OCI-LY7 (cell line): ENCODE results near the gene ZDHHC8. TPM values are rescaled to one million over a fixed set of nuclear protein-coding genes. Genes with fewer than 3 reads are reported as not detected.

Source experiments
- BruUV-seq: library from RNA; stranded (reverse); fragments of 400-500 nt; replicated peaks from 2 replicates; lab custom pipeline; 2021; lab: Mats Ljungman, UMichigan
- CTCF ChIA-PET: fragments of 300-600 bp; sonication (Branson Sonifier 250); formaldehyde crosslinking; loops from one replicate; lab custom pipeline; 2022; ENCODE audit warnings: antibody characterized with exemption; ENCODE audit not compliant: unreplicated experiment; lab: Charles Lee
- POLR2A ChIA-PET: fragments of 300-600 bp; sonication (Branson Sonifier 250); formaldehyde crosslinking; loops from one replicate; lab custom pipeline; 2022; ENCODE audit warnings: antibody characterized with exemption; lab: Charles Lee
- DNase-seq: peaks from one replicate; pipeline ENCODE4 v3.0.0-alpha.2; 2015; ENCODE audit warnings: low spot score
- H2AFZ ChIP-seq: fragments of 200-600 bp; sonication (generic), shearing (Covaris generic); 2 replicates; pipeline ENCODE4 v1.6.1; 2014; ENCODE audit warnings: mild to moderate bottlenecking, antibody characterized with exemption, low read length, moderate library complexity
- H3K27ac ChIP-seq: fragments of 200-600 bp; sonication (generic); 2 replicates; pipeline ENCODE4 v1.5.1; 2014; ENCODE audit warnings: mixed run types, low read depth, mild to moderate bottlenecking, moderate library complexity, low read length, inconsistent platforms; ENCODE audit not compliant: poor library complexity, severe bottlenecking
- H3K36me3 ChIP-seq: fragments of 200-600 bp; sonication (generic); 2 replicates; pipeline ENCODE4 v1.6.1; 2014; ENCODE audit warnings: mild to moderate bottlenecking, antibody characterized with exemption, low read length, moderate library complexity, mixed read lengths; ENCODE audit not compliant: insufficient read depth
- H3K4me1 ChIP-seq: fragments of 200-600 bp; sonication (generic); 2 replicates; pipeline ENCODE4 v1.5.1; 2014; ENCODE audit warnings: mild to moderate bottlenecking, low read length; ENCODE audit not compliant: insufficient read depth, poor library complexity, severe bottlenecking
- H3K4me2 ChIP-seq: fragments of 200-600 bp; sonication (generic); 2 replicates; pipeline ENCODE4 v1.6.1; 2014; ENCODE audit warnings: mild to moderate bottlenecking, low read length
- H3K4me3 ChIP-seq: fragments of 200-600 bp; sonication (generic); 2 replicates; pipeline ENCODE4 v1.5.1; 2014; ENCODE audit warnings: mild to moderate bottlenecking, low read depth, low read length; ENCODE audit not compliant: poor library complexity, severe bottlenecking
- H3K79me2 ChIP-seq: fragments of 200-600 bp; sonication (generic); 2 replicates; pipeline ENCODE4 v1.6.1; 2016; ENCODE audit warnings: low read depth, mild to moderate bottlenecking, low read length, moderate library complexity, mixed read lengths; ENCODE audit not compliant: insufficient read depth
- H3K9me2 ChIP-seq: fragments of 200-600 bp; sonication (generic); 2 replicates; pipeline ENCODE4 v1.6.1; 2016; ENCODE audit warnings: mild to moderate bottlenecking, low read length, mixed read lengths; ENCODE audit not compliant: insufficient read depth
- H3K9me3 ChIP-seq: fragments of 200-600 bp; sonication (generic); 2 replicates; pipeline ENCODE4 v1.6.1; 2014; ENCODE audit warnings: mild to moderate bottlenecking, mixed run types, low read length, mixed read lengths
- H4K20me1 ChIP-seq: fragments of 200-600 bp; sonication (generic); 2 replicates; pipeline ENCODE4 v1.6.1; 2014; ENCODE audit warnings: mild to moderate bottlenecking, antibody characterized with exemption, low read length, moderate library complexity, mixed read lengths; ENCODE audit not compliant: insufficient read depth
- CTCF ChIP-seq: fragments of 200-600 bp; sonication (generic); conservative IDR thresholded peaks from 2 replicates; pipeline ENCODE4 v1.5.1; 2014; ENCODE audit warnings: mild to moderate bottlenecking, antibody characterized with exemption, low read length, moderate library complexity, mixed read lengths
- EZH2phosphoT487 ChIP-seq: fragments of 200-600 bp; sonication (generic); IDR thresholded peaks from 2 replicates; pipeline ENCODE4 v1.6.1; 2018; ENCODE audit warnings: low read depth, borderline replicate concordance, mild to moderate bottlenecking, mixed run types, antibody characterized with exemption, low read length, moderate library complexity, mixed read lengths
- intact Hi-C: fragments of 100-400 bp; cut with micrococcal nuclease; formaldehyde crosslinking; loops from one replicate; pipeline ENCODE4 v1.10.0; 2022; ENCODE audit not compliant: unreplicated experiment
- total RNA-seq, 2 experiments: library from RNA; depleted of rRNA in 1 of 2; stranded (reverse); fragments of >200 nt in 1 of 2; shearing (Covaris generic) in 1 of 2; gene quantifications; 2 replicates each; pipeline ENCODE4 v1.2.3, GENCODE V29; 2014 to 2022

Gene ZDHHC8
- total RNA-seq, 2 experiments from 2014 or later, result 2.3 to 16.7 TPM

- Histone ChIP-seq H3K9me3 (no peaks in the 10 kb centered on the region), H3K4me3 (no peak overlapping the region), H3K4me1 (no peaks in the 10 kb centered on the region), H3K79me2 (no peaks in the 10 kb centered on the region), H3K4me2 (no peak overlapping the region), H4K20me1 (no peaks in the 10 kb centered on the region), H3K9me2 (no peaks in the 10 kb centered on the region), H3K27ac (no peak overlapping the region), H2AFZ (no peak overlapping the region), H3K36me3 (no peaks in the 10 kb centered on the region)
- no peak for TF ChIP-seq CTCF
- TF ChIP-seq EZH2phosphoT487, result no peak
- POLR2A ChIA-PET, result no interaction called here
- intact Hi-C loops, result no loop called here
- CTCF ChIA-PET, result no interaction called here
- DNase-seq, result no peak
- BruUV-seq, result no TSS peak
Measured at GRCh38 chr22:20193761-20194494, 62.3 kb downstream of the ZDHHC8 start.

GRCh38 chr22:20194681-20195593 is 63.3 kb downstream of the ZDHHC8 start:
- H2AFZ ChIP-seq, result peak overlapping the region; percentile 51; the same call in 1 of the 2 replicates
- no peaks in the 10 kb centered on the region for H3K9me2 ChIP-seq
- no peaks in the 10 kb centered on the region for H3K4me1 ChIP-seq
- H3K4me2 ChIP-seq, result no peak overlapping the region
- no TSS peak for BruUV-seq
- H4K20me1 ChIP-seq, result no peaks in the 10 kb centered on the region
- no peak overlapping the region for H3K4me3 ChIP-seq
- CTCF ChIA-PET, result no interaction called here
- H3K79me2 ChIP-seq, result no peaks in the 10 kb centered on the region
- no peaks in the 10 kb centered on the region for H3K9me3 ChIP-seq
- no peaks in the 10 kb centered on the region for H3K36me3 ChIP-seq
- H3K27ac ChIP-seq, result no peak overlapping the region
- POLR2A ChIA-PET, result interaction anchor here (0.6 kb wide), 1 partner anchor 63 kb away, joined by 4 read pairs; no protein-coding TSS in a partner anchor
- DNase-seq, result peak; percentile 32
- intact Hi-C loops, result no loop called here
- TF ChIP-seq CTCF (peak; percentile 51), EZH2phosphoT487 (no peak)
